Thyroid gland (tissue), 4 donors: ENCODE results near the gene SHISA5.

Experiments used
- POLR2A ChIP-seq, 2 donors: fragments of 450-650 bp; IDR thresholded peaks; one replicate each; pipeline ENCODE4 v1.6.1; 2017; ENCODE audit warnings: antibody characterized with exemption in 2 of 2, mild to moderate bottlenecking in 2 of 2, moderate library complexity in 1 of 2
- TF ChIP-seq, protein P1 (sequence below), 6 experiments: fragments of 200-600 bp in 3 of 6; fragments of 450-650 bp in 3 of 6; sonication (generic) in 3 of 6; IDR thresholded peaks; one replicate each; pipeline ENCODE4 v1.5.1; 2016 to 2019; ENCODE audit warnings: antibody characterized with exemption in 6 of 6, mild to moderate bottlenecking in 2 of 6, inconsistent platforms in 1 of 6, moderate library complexity in 1 of 6

DNA sequence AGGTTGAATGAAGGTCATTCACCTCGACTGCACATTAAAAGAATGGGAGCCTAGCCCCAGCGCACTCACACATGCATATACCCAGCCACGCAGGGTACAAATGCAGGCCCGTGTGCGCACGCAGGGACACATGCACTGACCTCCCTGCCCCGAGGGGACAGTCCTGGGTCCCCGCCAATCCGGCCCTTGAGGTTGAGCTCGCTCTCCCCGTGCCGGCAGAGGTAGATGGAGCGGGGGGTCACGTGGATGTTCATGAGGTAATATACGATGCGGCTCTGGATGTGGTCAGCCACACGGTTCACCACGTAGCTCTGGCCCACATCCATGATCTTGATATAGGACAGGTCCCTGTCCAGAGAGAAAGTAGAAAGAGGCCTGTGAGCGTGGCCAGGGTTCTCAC lies 32.1 kb upstream of the SHISA5 start:
- no peak for TF ChIP-seq POLR2A (IDR thresholded peaks at IDR 0.05)
- TF ChIP-seq, protein P1, sequence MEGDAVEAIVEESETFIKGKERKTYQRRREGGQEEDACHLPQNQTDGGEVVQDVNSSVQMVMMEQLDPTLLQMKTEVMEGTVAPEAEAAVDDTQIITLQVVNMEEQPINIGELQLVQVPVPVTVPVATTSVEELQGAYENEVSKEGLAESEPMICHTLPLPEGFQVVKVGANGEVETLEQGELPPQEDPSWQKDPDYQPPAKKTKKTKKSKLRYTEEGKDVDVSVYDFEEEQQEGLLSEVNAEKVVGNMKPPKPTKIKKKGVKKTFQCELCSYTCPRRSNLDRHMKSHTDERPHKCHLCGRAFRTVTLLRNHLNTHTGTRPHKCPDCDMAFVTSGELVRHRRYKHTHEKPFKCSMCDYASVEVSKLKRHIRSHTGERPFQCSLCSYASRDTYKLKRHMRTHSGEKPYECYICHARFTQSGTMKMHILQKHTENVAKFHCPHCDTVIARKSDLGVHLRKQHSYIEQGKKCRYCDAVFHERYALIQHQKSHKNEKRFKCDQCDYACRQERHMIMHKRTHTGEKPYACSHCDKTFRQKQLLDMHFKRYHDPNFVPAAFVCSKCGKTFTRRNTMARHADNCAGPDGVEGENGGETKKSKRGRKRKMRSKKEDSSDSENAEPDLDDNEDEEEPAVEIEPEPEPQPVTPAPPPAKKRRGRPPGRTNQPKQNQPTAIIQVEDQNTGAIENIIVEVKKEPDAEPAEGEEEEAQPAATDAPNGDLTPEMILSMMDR (IDR thresholded peaks at IDR 0.05), result no peak
